HepG2 (cell line): ENCODE data around the gene ST6GALNAC4. TPM values are rescaled to one million over a fixed set of nuclear protein-coding genes. Genes with fewer than 3 reads are reported as not detected.
A peak's percentile ranks its signal among the peaks of the same experiment; 100 is the strongest.

Experiments
- ATF1 ChIP-seq: IDR thresholded peaks from 2 replicates; pipeline ENCODE4 v1.6.1; 2016; ENCODE audit warnings: mild to moderate bottlenecking, control low read depth
- BCL3 ChIP-seq: sonication (generic); formaldehyde crosslinking; IDR thresholded peaks from 2 replicates; pipeline ENCODE4 v1.5.1; 2020; ENCODE audit warnings: mild to moderate bottlenecking, missing genetic modification reagents, moderate library complexity
- BRF2 ChIP-seq: sonication (generic); formaldehyde crosslinking; IDR thresholded peaks from 2 replicates; pipeline ENCODE4 v1.8.1; 2022; ENCODE audit warnings: mild to moderate bottlenecking, missing genetic modification reagents
- CREM ChIP-seq, 2 experiments: sonication (generic) in 1 of 2; formaldehyde crosslinking in 1 of 2; IDR thresholded peaks; 2 replicates each; pipeline versions ENCODE4 v1.4.0 to v1.6.1; 2016 to 2020; ENCODE audit warnings: antibody characterized with exemption in 1 of 2, mild to moderate bottlenecking in 1 of 2, missing genetic modification reagents in 1 of 2
- E2F2 ChIP-seq: sonication (generic); formaldehyde crosslinking; IDR thresholded peaks from 2 replicates; pipeline ENCODE4 v1.4.0; 2020; ENCODE audit warnings: missing genetic modification reagents, borderline replicate concordance
- EP300 ChIP-seq, 3 experiments: sonication (generic) in 1 of 3; formaldehyde crosslinking in 1 of 3; IDR thresholded peaks; 2 replicates each; pipeline versions ENCODE4 v1.5.1 to v1.6.1; 2011 to 2020; ENCODE audit warnings: low read depth in 2 of 3, low read length in 2 of 3, borderline replicate concordance in 1 of 3, improper control_type of control experiment in 1 of 3, mild to moderate bottlenecking in 1 of 3, missing genetic modification reagents in 1 of 3, moderate library complexity in 1 of 3
- FOXJ3 ChIP-seq: sonication (generic); formaldehyde crosslinking; IDR thresholded peaks from 2 replicates; pipeline ENCODE4 v1.4.0; 2020; ENCODE audit warnings: missing genetic modification reagents, mild to moderate bottlenecking, borderline replicate concordance
- MAX ChIP-seq: IDR thresholded peaks from 2 replicates; pipeline ENCODE4 v1.6.1; 2012; ENCODE audit warnings: inconsistent platforms
- MAZ ChIP-seq, 2 experiments: sonication (generic) in 1 of 2; formaldehyde crosslinking in 1 of 2; IDR thresholded peaks; 2 replicates each; pipeline versions ENCODE4 v1.5.0 to v1.6.1; 2012 to 2020; ENCODE audit warnings: low read depth in 2 of 2, mild to moderate bottlenecking in 2 of 2, borderline replicate concordance in 1 of 2, improper control_type of control experiment in 1 of 2, low read length in 1 of 2, missing genetic modification reagents in 1 of 2, moderate library complexity in 1 of 2
- MBNL3 ChIP-seq: fragments of 250-450 bp; sonication (Bioruptor Pico); conservative IDR thresholded peaks from 2 replicates; pipeline ENCODE4 v1.8.0; 2022; ENCODE audit warnings: mild to moderate bottlenecking, inconsistent platforms
- NBN ChIP-seq: fragments of 450-650 bp; conservative IDR thresholded peaks from 2 replicates; pipeline ENCODE4 v1.6.1; 2017
- PAX8 ChIP-seq: sonication (generic); formaldehyde crosslinking; IDR thresholded peaks from 2 replicates; pipeline ENCODE4 v1.8.0; 2022; ENCODE audit warnings: mild to moderate bottlenecking, missing genetic modification reagents, borderline replicate concordance
- SMYD3 ChIP-seq: sonication (generic); formaldehyde crosslinking; IDR thresholded peaks from 2 replicates; pipeline ENCODE4 v1.8.1; 2023; ENCODE audit warnings: mild to moderate bottlenecking, missing genetic modification reagents
- SOX5 ChIP-seq: IDR thresholded peaks from 2 replicates; pipeline ENCODE4 v1.6.1; 2016; ENCODE audit warnings: borderline replicate concordance
- THAP8 ChIP-seq: sonication (generic); formaldehyde crosslinking; IDR thresholded peaks from 2 replicates; pipeline ENCODE4 v1.5.1; 2020; ENCODE audit warnings: missing genetic modification reagents, mild to moderate bottlenecking, borderline replicate concordance
- ZBTB38 ChIP-seq: sonication (generic); formaldehyde crosslinking; IDR thresholded peaks from 2 replicates; pipeline ENCODE4 v1.5.1; 2020; ENCODE audit warnings: mild to moderate bottlenecking, missing genetic modification reagents
- ZBTB8A ChIP-seq: sonication (generic); formaldehyde crosslinking; IDR thresholded peaks from 2 replicates; pipeline ENCODE4 v1.4.0; 2020; ENCODE audit warnings: mild to moderate bottlenecking, low read depth, missing genetic modification reagents, borderline replicate concordance
- ZFP36 ChIP-seq: fragments of 150-350 bp; IDR thresholded peaks from 2 replicates; pipeline ENCODE4 v1.6.1; 2018; ENCODE audit warnings: borderline replicate concordance, low read length, low read depth; ENCODE audit not compliant: partially characterized antibody
- ZNF264 ChIP-seq: sonication (generic); formaldehyde crosslinking; IDR thresholded peaks from 2 replicates; pipeline ENCODE4 v1.4.0; 2020; ENCODE audit warnings: missing genetic modification reagents
- ZNF317 ChIP-seq: sonication (generic); formaldehyde crosslinking; IDR thresholded peaks from 2 replicates; pipeline ENCODE4 v1.5.0; 2020; ENCODE audit warnings: mild to moderate bottlenecking, missing genetic modification reagents
- ZNF589 ChIP-seq: sonication (generic); formaldehyde crosslinking; conservative IDR thresholded peaks from 2 replicates; pipeline ENCODE4 v1.8.0; 2022; ENCODE audit warnings: mild to moderate bottlenecking, moderate library complexity, missing genetic modification reagents
- polyA plus RNA-seq, 8 experiments: library from polyadenylated mRNA; depleted of rRNA in 3 of 8; stranded (reverse) in 7 of 8; unstranded in 1 of 8; fragments of >200 nt; fragmentation: Illumina TruSeq in 4 of 8; extraction: Trizol in 4 of 8; gene quantifications; 2 replicates each; pipeline versions ENCODE4 v1.2.1 to v1.2.3, GENCODE V29; 2011 to 2016; ENCODE audit warnings: low read depth in 4 of 8, missing spikeins in 1 of 8, mixed read lengths in 1 of 8; ENCODE audit not compliant: insufficient read depth in 1 of 8
- total RNA-seq, 5 experiments: library from RNA; depleted of rRNA; stranded (reverse); fragments of >200 nt; fragmentation: Illumina TruSeq; extraction: Trizol; gene quantifications; 2 replicates each; pipeline ENCODE4 v1.2.3, GENCODE V29; 2016; ENCODE audit warnings: low read depth in 1 of 5
- TF ChIP-seq, protein P1 (sequence below): sonication (generic); formaldehyde crosslinking; IDR thresholded peaks from 2 replicates; pipeline ENCODE4 v1.5.0; 2020; ENCODE audit warnings: missing genetic modification reagents

Gene ST6GALNAC4
- total and polyA plus RNA-seq, 2 of the 13 experiments (the other 11 are each of a cell fraction or from before 2014, with no cell fraction given) = 18.8 to 27.7 TPM

- peak; percentile 68; the same call in 1 of the 2 replicates for TF ChIP-seq BCL3
- no peak for TF ChIP-seq PAX8 (CRISPR knock-in tag)
- TF ChIP-seq, protein P1, sequence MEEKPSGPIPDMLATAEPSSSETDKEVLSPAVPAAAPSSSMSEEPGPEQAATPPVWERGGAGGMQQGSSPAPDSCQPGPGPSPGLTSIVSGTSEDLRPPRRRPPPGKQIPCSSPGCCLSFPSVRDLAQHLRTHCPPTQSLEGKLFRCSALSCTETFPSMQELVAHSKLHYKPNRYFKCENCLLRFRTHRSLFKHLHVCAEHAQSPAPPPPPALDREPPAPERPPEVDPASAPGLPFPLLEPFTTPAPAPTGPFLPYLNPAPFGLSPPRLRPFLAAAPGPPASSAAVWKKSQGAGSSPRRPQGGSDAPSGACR (CRISPR knock-in tag) = no peak
- TF ChIP-seq NBN = no peak
- no peak for TF ChIP-seq ZNF589 (CRISPR knock-in tag)
- TF ChIP-seq SOX5 = peak; percentile 23; the same call in 1 of the 2 replicates
- 0 out of 2 replicates have a peak, but pooled peaks have one; percentile 46 for TF ChIP-seq THAP8 (CRISPR knock-in tag)
- TF ChIP-seq SMYD3 (CRISPR knock-in tag) = no peak
- no peak for TF ChIP-seq MAZ (IDR thresholded peaks at IDR 0.05; ENCODE audit: borderline replicate concordance, low read depth, low read length)
- TF ChIP-seq MAZ (CRISPR knock-in tag; IDR thresholded peaks at IDR 0.05; ENCODE audit: low read depth) = peak; percentile 23; the same call in 1 of the 2 replicates
- TF ChIP-seq CREM (IDR thresholded peaks at IDR 0.05) = peak; percentile 89
- no peak for TF ChIP-seq CREM (CRISPR knock-in tag; IDR thresholded peaks at IDR 0.05)
- TF ChIP-seq ZFP36 = no peak
- TF ChIP-seq ATF1 (CRISPR knock-in tag) = peak; percentile 58; the same call in 1 of the 2 replicates
- TF ChIP-seq EP300 (IDR thresholded peaks at IDR 0.05; ENCODE audit: low read depth in 2 of 2, low read length in 2 of 2) = no peak
- TF ChIP-seq EP300 (CRISPR knock-in tag; IDR thresholded peaks at IDR 0.05; ENCODE audit: borderline replicate concordance) = no peak
- no peak for TF ChIP-seq ZNF317 (CRISPR knock-in tag)
- no peak for TF ChIP-seq BRF2 (CRISPR knock-in tag)
- no peak for TF ChIP-seq MBNL3 (CRISPR knock-in tag)
- no peak for TF ChIP-seq E2F2
- peak; percentile 86 for TF ChIP-seq MAX
- no peak for TF ChIP-seq FOXJ3 (CRISPR knock-in tag)
- TF ChIP-seq ZBTB8A = no peak
- TF ChIP-seq ZBTB38 (CRISPR knock-in tag) = no peak
- TF ChIP-seq ZNF264 (CRISPR knock-in tag) = no peak
Observed at GRCh38 chr9:127937388-127938297, 20.8 kb upstream of the ST6GALNAC4 start, which contains the start of gene DPM2 (continued).
